A673 (cell line): Measurements from ENCODE around the gene GLYATL1B.
"Not testable (repeated sequence)": the region's sequence is repeated elsewhere in the genome, so short reads cannot be mapped to it uniquely, and the experiment has no call there.

ENCODE experiments used
- CTCF ChIP-seq: fragments of 300-800, 200-600 bp; sonication (generic); conservative IDR thresholded peaks from 2 replicates; pipeline ENCODE4 v1.5.1; 2017; ENCODE audit warnings: low read depth, mild to moderate bottlenecking, antibody characterized with exemption, low read length, moderate library complexity, mixed read lengths
- EZH2 ChIP-seq: fragments of 200-600 bp; sonication (generic); IDR thresholded peaks from 2 replicates; pipeline ENCODE4 v1.6.1; 2017; ENCODE audit warnings: borderline replicate concordance, low read depth, mild to moderate bottlenecking, mixed read lengths, antibody characterized with exemption, low read length; ENCODE audit not compliant: poor library complexity, severe bottlenecking

GRCh38 chr11:59037434-59037833, 48.7 kb upstream of the GLYATL1B start:
- TF ChIP-seq EZH2, CTCF: not testable (repeated sequence)
